NK-92 (cell line): ENCODE results near the gene TTC12.

Source experiments
- DNase-seq: peaks from one replicate; lab custom pipeline; 2025; ENCODE audit not compliant: unreplicated experiment; lab: John Stamatoyannopoulos, UW

The TTC12 gene

GRCh38 chr11:113400631-113401230, 86.3 kb downstream of the TTC12 start:
- DNase-seq: no peak

GRCh38 chr11:113401718-113402117, 87.3 kb downstream of the TTC12 start:
- no peak for DNase-seq

GRCh38 chr11:113404859-113405430, 90.6 kb downstream of the TTC12 start:
- DNase-seq: no peak

GRCh38 chr11:113405724-113406478, 91.5 kb downstream of the TTC12 start:
- no peak for DNase-seq

- DNase-seq: no peak
These were observed 92.8 kb downstream of the TTC12 start for GRCh38 chr11:113407163-113407562.

- DNase-seq: no peak
These were observed 93.8 kb downstream of the TTC12 start for GRCh38 chr11:113408206-113408605.

- DNase-seq: no peak
These were observed 94.5 kb downstream of the TTC12 start for GRCh38 chr11:113408887-113409286.

GRCh38 chr11:113409526-113409925, 95.1 kb downstream of the TTC12 start:
- no peak for DNase-seq

- DNase-seq: no peak
These were observed 96.2 kb downstream of the TTC12 start for GRCh38 chr11:113410414-113411135.

GRCh38 chr11:113411536-113411935, 97.2 kb downstream of the TTC12 start:
- no peak for DNase-seq

- DNase-seq: no peak
These were observed 98.3 kb downstream of the TTC12 start for GRCh38 chr11:113412675-113413074.

GRCh38 chr11:113415343-113415742, 101.0 kb downstream of the TTC12 start:
- DNase-seq: no peak
